HTR-8/SVneo (cell line): ENCODE measurements around the gene ARHGEF17.

ENCODE experiments used
- DNase-seq: peaks from one replicate; pipeline ENCODE4 v3.0.0; 2011; ENCODE audit warnings: low spot score, mixed read lengths; ENCODE audit not compliant: insufficient read length
- FAIRE-seq: peaks from 2 replicates; lab custom pipeline; 2011; peaks lifted over from hg19 to GRCh38; lab: Jason Lieb, UNC

ARHGEF17 gene

GRCh38 chr11:73390601-73391565, 82.8 kb downstream of the ARHGEF17 start:
- no peak for FAIRE-seq
- DNase-seq, result no peak

GRCh38 chr11:73391665-73392064, 83.6 kb downstream of the ARHGEF17 start:
- FAIRE-seq (peak; percentile 72), DNase-seq (no peak)

GRCh38 chr11:73392108-73393010, 84.3 kb downstream of the ARHGEF17 start:
- DNase-seq (no peak), FAIRE-seq (no peak)

- FAIRE-seq, result no peak
- DNase-seq, result no peak
These were observed 84.9 kb downstream of the ARHGEF17 start for GRCh38 chr11:73393011-73393380.

GRCh38 chr11:73393479-73394415, 85.7 kb downstream of the ARHGEF17 start:
- DNase-seq (peak; percentile 87), FAIRE-seq (peak; percentile 85)

GRCh38 chr11:73394416-73395296, 86.6 kb downstream of the ARHGEF17 start:
- DNase-seq (no peak), FAIRE-seq (no peak)

- FAIRE-seq, result no peak
- DNase-seq, result no peak
These were observed 87.5 kb downstream of the ARHGEF17 start for GRCh38 chr11:73395297-73396208.

- peak; percentile 86 for FAIRE-seq
- DNase-seq, result no peak
These were observed 88.3 kb downstream of the ARHGEF17 start for GRCh38 chr11:73396251-73396930.

- FAIRE-seq (no peak), DNase-seq (no peak)
These were observed 88.9 kb downstream of the ARHGEF17 start for GRCh38 chr11:73396985-73397384.

GRCh38 chr11:73397468-73398131, 89.5 kb downstream of the ARHGEF17 start:
- DNase-seq (no peak), FAIRE-seq (no peak)

GRCh38 chr11:73398132-73398526, 90.1 kb downstream of the ARHGEF17 start:
- FAIRE-seq (no peak), DNase-seq (no peak)

GRCh38 chr11:73398721-73399120, 90.6 kb downstream of the ARHGEF17 start:
- FAIRE-seq (no peak), DNase-seq (no peak)

- FAIRE-seq (no peak), DNase-seq (no peak)
These were observed 91.1 kb downstream of the ARHGEF17 start for GRCh38 chr11:73399159-73399590.

GRCh38 chr11:73399636-73400035, 91.6 kb downstream of the ARHGEF17 start:
- no peak for DNase-seq
- FAIRE-seq, result no peak

GRCh38 chr11:73400293-73400692, 92.2 kb downstream of the ARHGEF17 start:
- FAIRE-seq, result peak; percentile 79
- no peak for DNase-seq

- DNase-seq (no peak), FAIRE-seq (no peak)
These were observed 93.3 kb downstream of the ARHGEF17 start for GRCh38 chr11:73401217-73401923.
